HG03575 (cell line): ENCODE results near the gene NPBWR2.

Experiments
- ATAC-seq: cut with Tn5 transposase; IDR thresholded peaks from one replicate; pipeline ENCODE4 v1.9.1; 2021; ENCODE audit not compliant: unreplicated experiment, insufficient number of reproducible peaks, low FRiP score; ENCODE audit errors: extremely low read depth

Gene NPBWR2, protein sequence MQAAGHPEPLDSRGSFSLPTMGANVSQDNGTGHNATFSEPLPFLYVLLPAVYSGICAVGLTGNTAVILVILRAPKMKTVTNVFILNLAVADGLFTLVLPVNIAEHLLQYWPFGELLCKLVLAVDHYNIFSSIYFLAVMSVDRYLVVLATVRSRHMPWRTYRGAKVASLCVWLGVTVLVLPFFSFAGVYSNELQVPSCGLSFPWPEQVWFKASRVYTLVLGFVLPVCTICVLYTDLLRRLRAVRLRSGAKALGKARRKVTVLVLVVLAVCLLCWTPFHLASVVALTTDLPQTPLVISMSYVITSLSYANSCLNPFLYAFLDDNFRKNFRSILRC

DNA sequence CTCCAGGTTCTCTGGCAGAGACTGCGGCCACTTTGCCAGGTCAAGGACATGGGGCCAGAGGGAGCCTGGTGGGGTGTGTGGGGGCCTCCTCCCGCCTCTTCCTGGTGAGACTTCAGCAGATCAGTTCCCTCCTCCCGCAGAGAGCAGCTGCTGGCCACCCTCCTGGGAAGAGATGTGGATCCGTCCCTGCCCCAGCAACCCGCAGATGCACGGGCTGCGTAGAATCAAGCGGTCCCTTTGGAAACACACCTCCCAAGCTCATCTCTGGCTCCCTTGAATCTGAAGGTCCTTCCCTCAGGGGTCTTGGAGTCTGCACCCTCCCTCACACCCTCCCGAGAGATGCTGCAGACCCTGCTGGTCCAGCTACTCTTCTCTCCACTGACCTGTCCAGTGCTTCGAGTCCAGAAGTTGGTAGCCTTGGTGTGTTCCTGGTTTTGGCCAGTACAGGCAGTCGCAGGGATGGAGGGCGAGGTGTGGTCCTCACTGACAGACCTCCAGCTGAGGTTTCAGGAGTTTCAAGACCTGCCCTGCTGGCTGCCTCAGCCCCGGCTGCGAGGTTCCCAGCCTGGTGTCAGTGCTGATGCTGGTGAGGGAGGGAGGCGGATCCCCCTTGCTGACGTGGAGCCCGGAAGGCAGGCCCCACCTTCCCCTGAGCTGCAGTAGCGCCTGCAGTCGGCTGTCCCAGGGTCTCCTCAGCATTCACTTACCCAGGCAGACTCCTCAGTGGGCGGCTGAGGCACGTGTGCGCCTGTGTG is at the start of gene NPBWR2:
Gene NPBWR2, minus strand, starts transcription at position 585 of the 755 bp plus-strand sequence. CDS start 734 bp downstream, outside the sequence.
- ATAC-seq = no peak

DNA sequence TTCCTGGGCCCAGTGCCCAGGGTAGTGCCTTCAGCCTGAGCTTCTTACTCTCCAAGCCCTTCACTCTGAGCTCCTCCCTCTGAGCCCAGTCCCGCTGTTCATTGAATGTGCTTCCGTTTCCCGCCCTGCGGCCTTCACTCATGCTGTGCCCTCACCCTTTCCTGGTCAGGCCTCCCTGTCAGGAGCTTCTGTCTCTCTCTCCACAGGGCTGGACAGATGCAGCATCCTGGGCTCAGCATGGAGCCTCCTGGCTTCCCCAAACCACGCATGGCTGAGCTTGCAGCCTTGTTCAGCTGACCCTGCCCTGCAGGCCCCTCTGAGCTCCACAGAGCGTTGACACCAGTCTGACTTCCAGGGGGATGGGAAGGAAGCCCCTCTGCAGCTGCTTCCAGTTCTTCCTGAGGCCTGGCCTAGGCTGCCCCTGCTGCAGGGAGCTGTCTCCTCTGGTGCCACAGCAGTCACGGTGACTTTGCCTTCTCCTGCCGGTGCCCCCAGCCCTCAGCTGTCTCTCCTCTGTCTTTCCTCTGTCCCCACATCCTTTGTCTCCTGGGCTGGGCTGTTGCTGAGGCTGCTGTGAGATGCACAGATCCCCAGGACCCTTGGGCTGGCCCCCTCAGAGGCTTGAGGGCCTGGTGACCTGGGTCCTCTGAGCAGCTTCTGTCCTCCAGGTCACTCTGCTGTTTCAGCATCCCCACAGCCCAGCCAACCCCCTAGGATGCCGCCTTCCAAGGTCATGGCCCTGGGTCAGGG is 48.9 kb upstream of the NPBWR2 start:
- no peak for ATAC-seq

DNA sequence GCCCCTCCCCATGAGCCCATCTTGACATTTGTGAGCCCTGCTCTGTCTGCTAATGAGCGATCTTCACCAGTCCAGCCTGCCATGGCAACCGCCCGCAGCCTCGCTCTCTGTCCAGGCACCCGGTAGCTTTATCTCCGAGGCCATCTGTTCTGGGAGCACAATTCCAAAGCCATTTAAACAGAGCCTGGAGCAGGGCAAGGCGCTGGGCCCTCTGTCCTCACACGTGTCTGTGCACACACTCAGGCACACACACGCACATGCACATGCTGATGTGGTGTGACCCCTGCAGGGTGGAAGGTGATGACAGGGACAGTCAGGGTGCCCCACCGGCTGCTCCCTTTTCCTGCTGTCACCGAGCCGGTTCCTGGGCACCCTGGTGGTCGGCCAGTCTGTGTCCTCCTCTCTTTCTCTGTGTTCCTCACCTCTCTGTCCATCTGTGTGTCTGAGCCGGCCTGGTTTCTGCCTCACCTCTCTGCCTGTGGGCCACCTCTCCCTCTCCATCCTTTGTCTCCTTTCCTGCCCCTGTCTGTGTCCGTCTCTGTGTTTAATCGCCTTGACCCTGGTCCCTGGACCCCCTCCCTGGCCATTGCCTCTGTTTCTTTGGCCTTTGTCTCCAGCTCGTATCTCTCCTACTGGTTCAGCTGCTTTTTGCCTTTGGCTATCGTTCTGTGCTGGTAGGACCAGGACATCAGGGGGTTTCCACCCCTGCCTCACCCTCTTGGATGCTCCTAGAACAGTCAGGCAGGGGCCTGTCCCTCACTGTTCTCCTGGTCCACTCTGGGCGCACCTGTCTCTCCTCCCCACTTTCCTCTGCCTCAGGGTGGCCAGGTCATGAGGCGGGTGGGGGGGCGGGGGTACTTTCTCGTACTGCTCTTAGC is 48.1 kb upstream of the NPBWR2 start:
- ATAC-seq = no peak

DNA sequence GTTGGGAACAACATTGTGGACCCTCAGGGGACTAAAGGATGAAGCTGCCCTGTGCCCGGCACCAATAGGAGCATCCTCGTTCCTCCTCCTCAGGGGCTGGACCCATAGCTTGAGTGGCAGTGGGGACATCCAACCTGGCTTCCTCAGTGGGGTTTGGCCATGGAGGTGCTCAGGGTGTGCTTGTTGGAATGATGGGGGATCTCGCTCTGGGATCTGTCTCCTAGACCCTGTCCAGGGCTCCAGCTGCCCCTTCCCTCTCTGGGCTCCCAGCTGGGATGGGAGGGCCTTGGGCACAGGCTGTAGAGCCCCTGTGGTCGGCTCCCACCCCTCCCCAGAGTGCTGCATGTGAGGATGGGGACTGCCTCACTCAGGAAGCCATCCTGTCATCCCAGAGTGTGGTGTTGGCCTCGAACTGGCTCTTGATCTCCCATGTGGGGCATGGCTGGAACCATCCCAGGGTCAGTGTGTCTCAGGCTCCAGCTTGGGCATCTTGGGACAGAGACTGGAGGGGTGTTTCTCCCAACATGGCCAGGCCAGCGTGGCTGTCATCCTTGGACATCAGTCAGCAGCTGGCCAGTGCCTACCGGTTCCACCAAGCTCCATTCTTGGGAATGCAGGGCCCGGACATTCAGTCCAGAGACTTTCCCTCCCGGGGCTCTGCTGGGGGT is 47.4 kb upstream of the NPBWR2 start:
- ATAC-seq = no peak

DNA sequence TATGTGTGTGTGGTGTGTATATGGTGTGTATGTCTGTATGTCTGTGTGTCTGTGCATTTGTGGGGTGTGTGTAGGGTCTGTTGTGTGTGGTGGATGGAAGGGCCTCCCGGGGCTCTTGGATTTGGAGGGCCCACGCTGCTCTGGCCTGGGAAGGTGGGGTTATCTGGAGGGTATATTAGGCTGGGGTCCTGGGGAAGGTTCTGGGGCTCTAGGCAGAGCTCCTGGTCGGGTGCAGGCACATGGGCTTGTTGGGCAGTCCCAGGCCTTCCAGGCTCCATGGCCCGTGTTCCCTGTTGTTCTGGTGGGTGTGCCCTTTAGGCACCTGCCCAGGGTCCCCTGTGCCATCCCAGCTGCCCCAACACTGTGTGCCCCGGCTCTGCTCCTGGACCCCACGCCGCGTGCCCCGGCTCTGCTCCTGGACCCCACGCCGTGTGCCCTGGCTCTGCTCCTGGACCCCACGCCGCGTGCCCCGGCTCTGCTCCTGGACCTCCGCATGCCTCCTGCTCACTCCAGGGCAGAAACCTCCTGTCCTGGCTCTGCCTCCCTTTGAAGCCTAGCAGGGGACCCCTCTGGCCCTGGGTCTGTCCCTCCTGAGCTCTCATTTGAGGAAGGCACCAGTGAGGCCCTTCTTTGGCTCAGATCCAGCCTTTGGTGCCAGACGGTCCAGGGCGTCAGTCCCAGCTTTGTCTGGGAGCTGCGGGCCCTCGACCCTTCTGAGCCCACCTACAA is 46.7 kb upstream of the NPBWR2 start:
- no peak for ATAC-seq

DNA sequence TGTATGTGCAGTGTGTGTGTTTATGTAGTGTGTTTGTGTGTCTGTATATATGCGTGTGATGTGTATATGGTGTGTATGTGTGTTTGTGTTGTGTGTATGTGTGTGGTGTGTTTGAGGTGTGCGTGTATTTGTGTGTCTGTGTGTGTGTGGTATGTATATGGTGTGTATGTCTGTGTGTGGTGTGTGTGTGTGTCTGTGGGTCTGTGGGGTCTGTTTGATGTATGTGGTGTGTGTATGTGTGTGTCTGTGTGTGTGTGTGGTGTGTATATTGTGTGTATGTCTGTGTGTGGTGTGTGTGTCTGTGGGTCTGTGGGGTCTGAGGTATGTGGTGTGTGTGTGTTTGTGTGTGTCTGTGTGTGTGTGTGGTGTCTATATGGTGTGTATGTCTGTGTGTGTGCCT is 46.0 kb upstream of the NPBWR2 start:
- no peak for ATAC-seq

DNA sequence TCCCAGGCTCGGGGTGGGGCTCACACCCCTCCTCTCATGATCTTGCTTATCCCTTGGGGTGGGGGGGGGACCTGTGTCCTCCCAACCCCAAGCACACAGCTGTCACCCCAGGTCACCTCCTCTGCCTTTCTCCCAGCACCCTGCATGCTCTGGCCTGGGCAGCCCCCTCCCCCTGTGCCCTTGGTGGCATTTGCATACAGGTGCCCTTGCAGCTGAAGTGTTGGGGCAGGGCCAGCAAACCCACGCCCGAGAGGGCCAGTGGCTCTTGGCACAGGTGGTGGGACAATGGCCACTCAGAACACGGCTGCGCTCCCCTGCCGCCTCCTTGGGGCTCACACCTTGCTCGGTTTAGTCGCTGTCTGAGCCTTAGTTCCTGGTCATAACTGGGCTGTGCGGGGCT is 45.5 kb upstream of the NPBWR2 start:
- no peak for ATAC-seq

DNA sequence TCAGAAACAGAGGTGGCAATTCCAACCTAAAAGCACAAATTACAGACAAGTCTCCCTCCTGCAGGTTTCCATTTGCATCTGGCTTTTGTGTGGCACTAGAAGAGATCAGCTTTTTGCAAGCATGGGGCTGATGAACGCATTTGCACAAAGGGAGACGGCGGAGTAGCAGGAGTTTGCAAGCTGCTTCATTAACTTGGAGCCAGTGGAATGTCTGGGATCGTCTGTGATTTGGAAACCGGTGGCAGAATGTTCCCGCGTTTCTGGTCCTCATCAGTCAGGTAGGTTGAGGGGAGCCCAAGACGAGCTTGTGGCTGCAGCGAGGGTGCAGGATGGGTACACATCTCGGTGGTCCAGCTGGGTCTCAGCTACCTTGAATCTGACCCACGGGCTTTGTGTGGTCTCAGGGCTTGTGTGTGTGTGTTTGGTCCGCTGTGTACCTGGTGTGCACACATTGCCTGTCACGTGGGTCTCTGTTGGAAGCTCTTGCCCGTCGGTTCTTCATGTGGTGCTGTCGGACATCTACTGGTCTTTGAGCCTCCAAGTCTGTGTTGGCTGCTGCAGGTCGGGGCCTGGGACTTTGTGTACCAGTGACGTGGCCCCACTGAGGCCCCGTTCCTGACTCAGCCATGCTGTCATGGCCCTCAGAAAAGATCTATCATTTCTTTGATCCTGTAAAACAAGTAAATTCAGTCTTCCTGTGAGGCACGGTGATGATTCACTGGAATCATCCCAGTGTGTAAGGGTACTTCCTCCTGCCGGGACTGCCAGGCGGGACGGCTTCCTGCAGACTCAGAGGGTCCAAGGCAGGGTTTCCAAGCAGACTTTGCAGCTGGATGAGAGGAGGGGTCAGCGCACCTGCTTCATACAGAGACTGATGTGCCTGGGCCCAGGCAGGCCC is 44.5 kb upstream of the NPBWR2 start:
- ATAC-seq = no peak

DNA sequence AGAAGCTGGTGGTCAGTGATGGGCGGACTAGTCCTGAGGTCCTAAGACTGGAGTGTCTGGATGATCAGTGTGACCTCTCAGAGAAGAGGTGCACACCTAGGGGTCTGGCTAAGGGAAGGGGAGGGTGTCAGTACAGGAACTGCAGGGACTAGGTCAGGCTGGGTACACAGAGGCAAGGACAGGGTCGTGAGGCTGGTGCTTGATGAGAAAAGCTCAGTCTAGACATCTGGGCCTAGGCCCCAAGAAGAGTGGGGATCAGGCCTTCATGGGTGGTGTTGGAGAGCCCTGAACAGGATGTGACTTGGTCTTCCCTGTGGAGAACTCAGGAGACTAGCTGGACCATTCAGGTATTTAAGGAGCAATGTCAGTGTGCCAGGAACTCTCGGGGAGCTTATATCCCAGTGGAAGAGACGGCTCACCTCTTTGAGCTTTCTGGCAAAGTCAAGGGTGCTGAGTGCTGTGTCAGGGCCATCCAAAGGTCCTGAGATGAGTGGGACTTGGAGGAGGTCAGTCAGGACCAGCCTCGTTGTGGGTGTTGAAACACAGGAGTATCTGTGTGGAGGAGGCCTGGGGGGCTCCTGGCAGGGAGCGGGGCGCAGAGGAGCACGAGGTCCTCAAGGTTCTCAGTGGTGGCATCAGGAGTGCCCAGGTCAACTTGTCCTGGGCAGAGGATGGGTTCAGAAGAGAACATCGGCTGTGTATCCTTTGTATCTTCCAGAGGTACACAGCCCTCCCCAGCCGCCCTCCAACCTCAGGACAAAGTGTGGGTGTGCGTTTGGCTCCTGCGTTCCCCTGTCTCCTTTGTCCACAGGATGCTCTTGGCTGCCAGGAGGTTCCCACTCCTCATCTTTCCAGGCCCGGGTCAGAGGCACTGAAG is 43.6 kb upstream of the NPBWR2 start:
- no peak for ATAC-seq

DNA sequence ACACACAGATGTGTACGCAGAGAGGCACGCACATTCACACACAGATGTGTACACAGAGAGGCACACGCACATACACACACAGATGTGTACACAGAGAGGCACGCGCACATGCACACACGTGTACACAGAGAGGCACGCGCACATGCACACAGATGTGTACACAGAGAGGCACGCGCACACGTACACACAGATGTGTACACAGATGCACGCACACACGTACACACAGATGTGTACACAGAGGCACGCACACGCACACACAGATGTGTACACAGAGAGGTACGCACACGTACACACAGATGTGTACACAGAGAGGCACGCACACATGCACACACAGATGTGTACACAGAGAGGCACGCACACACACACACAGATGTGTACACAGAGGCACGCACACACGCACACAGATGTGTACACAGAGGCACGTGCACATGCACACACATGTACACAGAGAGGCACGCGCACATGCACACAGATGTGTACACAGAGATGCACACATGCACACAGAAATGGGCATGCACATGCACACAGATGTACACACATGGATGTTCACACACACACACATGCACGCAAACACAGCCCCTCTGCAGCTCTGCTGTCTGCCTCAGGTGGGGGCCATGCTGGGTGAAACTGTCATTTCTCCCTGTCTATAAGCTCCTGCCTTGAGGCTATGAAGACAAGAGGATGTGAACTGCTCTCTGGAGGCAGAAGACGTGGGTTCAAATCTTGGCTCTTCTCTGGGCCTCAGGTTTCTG is 42.6 kb upstream of the NPBWR2 start:
- ATAC-seq = no peak

DNA sequence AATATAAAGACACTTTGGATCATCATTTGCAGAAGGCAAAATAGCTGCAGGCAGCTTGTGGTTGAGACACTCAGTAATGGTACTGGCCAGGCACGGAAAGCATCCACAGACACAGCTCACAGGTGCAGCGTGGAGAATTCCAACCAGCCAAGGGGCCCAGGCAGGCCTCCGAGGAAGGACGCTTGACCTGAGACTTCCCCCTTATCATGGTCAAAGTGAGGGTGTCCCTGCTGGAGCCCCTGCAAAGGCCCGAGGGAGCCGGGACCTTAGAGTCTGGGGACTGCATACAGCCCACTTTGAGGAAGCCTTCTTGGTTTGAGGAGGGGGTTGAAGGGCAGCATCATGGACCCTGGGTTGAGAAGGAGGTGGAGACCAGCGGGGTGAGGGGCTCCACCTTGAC is 41.8 kb upstream of the NPBWR2 start:
- no peak for ATAC-seq

DNA sequence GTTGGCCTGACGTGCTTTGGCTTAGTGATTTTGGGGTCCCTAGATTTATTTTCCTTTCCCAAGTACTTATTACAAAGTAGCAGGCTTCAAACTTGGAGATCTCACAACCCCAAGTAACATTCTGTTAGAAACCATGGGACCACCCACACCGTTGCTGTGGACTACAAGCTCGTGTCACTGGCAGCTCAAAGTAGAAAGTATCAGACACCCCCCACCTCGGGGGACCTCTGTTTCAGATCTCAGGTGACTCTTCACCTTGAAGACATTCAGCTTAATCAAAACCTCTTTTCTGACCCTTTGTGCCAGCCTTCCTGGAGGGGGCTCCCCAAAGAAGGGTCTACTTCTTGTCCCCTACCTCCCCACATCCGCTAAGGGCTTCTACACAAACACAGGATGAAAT is 41.2 kb upstream of the NPBWR2 start:
- ATAC-seq = no peak

DNA sequence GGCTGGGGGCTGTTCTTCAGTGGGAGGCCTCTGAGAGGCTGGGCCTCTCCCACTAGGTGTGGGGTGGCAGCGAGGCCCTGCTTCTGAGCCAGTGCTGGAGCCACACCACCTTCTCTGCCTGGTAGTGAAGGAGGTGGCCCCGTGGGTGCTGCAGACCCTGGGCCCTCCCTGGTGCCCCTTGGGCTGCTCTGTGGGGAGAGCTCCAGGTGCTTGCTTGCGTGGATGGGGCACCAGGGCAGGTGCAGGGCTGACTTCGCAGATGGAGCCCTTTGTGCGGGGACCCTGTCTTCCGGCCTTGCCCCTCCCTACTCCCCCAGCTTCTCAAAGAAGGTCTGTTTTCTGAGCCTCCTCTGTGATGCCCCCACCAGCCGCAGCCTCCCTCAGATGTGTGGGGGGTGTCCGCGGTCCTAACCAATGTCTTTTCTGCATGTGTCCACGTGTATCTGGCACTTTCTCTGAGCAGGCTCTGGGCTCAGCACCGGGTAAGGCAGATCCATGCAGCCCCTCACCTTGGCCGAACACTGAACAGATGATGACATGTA is 39.6 kb upstream of the NPBWR2 start:
- no peak for ATAC-seq

DNA sequence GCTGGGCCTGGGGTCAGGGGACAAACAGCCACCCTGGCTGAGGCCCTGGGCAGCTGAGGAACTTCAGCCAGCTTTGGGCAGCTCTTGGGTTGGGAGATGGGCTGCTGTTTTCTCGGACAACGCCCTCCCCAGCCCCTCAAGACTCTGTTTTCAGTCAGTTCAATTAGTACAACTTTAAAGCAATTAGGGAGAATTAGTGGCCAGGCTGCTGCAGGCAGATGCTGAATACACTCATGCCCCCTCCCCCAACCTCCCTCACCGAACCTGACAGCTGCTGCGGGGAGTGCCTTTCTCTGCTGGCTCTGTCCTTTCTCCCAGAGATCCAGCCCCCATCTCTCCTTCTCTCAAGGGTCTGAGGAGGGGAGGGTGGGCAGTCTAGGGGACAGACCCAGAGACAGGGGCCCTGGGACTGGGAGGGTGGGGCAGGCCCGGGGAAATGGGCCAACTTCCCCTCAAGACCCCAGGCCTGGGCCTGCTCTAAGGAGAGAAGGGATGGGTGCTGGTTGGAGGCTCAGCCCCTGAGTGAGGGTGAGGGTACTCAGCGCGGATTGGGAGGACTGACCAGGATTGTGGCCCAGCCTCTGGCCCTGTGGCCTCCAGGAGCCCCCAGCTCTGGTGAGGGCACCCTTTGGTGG is 39.1 kb upstream of the NPBWR2 start:
- no peak for ATAC-seq
